Lower lobe of right lung (tissue), 2 donors: ENCODE measurements around the gene VRK2. TPM values are rescaled to one million over a fixed set of nuclear protein-coding genes. Genes with fewer than 3 reads are reported as not detected.

ENCODE experiments used
- ATAC-seq, 2 donors: fragments of 200-7000 bp; cut with Tn5 transposase; one replicate each; pipeline ENCODE4 v1.9.1; 2020 to 2022; ENCODE audit warnings: mild to moderate bottlenecking in 2 of 2, moderate library complexity in 2 of 2
- DNase-seq: peaks from one replicate; pipeline ENCODE4 v3.0.0-alpha.2; 2020
- H3K27ac ChIP-seq: fragments of 200-600 bp; one replicate; pipeline ENCODE4 v1.8.0; 2022
- H3K27me3 ChIP-seq: fragments of 200-600 bp; one replicate; pipeline ENCODE4 v1.8.0; 2022; ENCODE audit warnings: low read depth
- H3K36me3 ChIP-seq: fragments of 200-600 bp; one replicate; pipeline ENCODE4 v1.8.0; 2022; ENCODE audit warnings: mild to moderate bottlenecking
- H3K4me1 ChIP-seq: fragments of 200-600 bp; one replicate; pipeline ENCODE4 v1.8.0; 2022
- H3K4me3 ChIP-seq: fragments of 200-600 bp; one replicate; pipeline ENCODE4 v1.8.0; 2022; ENCODE audit warnings: mild to moderate bottlenecking
- H3K9me3 ChIP-seq: fragments of 200-600 bp; one replicate; pipeline ENCODE4 v1.8.0; 2022
- intact Hi-C: fragments of 100-400 bp; cut with DNase I; formaldehyde crosslinking; loops from one replicate; pipeline ENCODE4 v1.11.0; 2022
- total RNA-seq: library from RNA; stranded (reverse); fragmentation: NEBNext Ultra II Directional; extraction: Animal tissue kit (Norgen Biotek cat#: 25700); gene quantifications from one replicate; pipeline ENCODE4 v1.2.1, GENCODE V29; 2021
- TF ChIP-seq, protein P1 (sequence below): fragments of 200-600 bp; IDR thresholded peaks from one replicate; pipeline ENCODE4 v1.8.0; 2022; ENCODE audit warnings: antibody characterized with exemption, mild to moderate bottlenecking
- donor health status: DM: no; HTN: yes; CAD: no; lungs with severe emphysema.

Gene VRK2
- total RNA-seq, 1 donor from 2014 or later, result 25.7 TPM

DNA sequence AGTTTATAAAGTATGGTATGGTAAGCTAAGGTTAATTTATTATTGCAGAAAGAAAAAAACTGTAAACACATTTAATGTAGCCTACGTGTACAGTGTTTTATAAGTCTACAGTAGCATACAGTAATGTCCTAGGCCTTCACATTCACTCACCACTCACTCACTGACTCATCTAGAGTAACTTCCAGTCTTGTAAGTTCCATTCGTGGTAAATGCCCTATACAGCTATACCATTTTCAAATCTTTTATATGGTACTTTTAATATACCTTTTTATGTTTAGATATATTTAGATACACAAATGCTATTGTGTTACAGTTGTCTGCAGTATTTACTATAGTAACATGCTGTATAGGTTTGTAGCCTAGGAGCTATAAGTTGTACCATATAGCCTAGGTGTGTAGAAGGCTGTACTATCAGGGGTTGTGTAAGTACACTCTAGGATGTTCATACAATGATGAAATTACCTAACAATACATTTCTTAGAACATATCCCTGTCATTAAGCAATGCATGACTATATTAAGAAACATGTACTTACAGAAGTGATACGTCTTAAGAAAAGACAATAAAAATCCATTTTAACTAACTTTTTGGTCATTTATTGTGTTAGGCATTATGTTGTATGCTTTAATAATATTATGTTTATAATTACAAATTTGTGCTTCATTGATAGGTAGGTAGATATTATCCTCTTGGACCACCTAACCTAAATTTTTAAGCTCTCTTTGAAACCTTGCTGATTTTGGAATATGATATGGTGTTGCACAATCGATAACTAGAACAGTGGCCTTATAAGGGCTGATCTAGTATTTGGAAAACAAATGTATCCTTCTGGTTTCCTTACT lies 51.9 kb downstream of the VRK2 start:
- Histone ChIP-seq H3K4me3 (no peak overlapping the region), H3K36me3 (no peaks in the 10 kb centered on the region), H3K4me1 (no peaks in the 10 kb centered on the region), H3K27me3 (no peaks in the 10 kb centered on the region), H3K9me3 (peaks cover 9% of the 10 kb centered on the region), H3K27ac (no peak overlapping the region)
- TF ChIP-seq, protein P1, sequence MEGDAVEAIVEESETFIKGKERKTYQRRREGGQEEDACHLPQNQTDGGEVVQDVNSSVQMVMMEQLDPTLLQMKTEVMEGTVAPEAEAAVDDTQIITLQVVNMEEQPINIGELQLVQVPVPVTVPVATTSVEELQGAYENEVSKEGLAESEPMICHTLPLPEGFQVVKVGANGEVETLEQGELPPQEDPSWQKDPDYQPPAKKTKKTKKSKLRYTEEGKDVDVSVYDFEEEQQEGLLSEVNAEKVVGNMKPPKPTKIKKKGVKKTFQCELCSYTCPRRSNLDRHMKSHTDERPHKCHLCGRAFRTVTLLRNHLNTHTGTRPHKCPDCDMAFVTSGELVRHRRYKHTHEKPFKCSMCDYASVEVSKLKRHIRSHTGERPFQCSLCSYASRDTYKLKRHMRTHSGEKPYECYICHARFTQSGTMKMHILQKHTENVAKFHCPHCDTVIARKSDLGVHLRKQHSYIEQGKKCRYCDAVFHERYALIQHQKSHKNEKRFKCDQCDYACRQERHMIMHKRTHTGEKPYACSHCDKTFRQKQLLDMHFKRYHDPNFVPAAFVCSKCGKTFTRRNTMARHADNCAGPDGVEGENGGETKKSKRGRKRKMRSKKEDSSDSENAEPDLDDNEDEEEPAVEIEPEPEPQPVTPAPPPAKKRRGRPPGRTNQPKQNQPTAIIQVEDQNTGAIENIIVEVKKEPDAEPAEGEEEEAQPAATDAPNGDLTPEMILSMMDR, result no peak
- DNase-seq (no peak), ATAC-seq (peak in 1 of 2 donors; percentile 31)
- intact Hi-C loops, result no loop called here

DNA sequence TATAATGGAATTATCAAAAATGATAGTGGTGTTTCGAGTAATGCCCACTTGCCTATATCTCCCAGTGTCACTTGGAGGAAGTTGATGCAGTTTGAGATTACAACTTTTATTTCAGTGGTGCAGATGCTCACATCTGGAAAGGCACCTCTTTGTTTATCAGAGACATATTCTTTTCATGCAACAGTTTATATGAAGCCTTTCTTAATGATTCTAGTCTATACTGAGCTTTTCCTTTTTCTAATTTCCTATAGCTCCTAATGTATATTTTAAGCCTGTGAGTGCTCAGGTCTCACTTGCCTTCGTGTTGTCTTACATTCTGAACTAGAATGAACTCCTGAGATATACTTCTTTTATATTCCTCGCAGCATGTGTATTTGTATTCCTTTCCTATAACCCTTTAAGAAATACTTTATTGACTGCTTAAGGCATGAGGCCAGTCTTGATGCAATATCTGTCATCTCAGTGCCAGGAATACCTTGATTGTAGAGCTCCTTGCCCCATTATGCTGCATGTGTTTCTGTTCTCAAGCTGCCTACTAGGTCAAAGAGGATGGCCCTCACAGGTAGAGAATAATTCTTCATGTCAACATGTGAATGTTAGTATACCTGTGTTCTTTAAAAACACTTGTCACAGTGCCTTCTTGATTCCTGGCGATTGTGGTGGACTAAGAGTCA lies 52.6 kb downstream of the VRK2 start:
- TF ChIP-seq, protein P1, result no peak
- intact Hi-C loops, result no loop called here
- H3K9me3 ChIP-seq, result peaks cover 9% of the 10 kb centered on the region
- no peak for DNase-seq
- H3K4me3 ChIP-seq, result no peak overlapping the region
- no peaks in the 10 kb centered on the region for H3K4me1 ChIP-seq
- no peak overlapping the region for H3K27ac ChIP-seq
- H3K27me3 ChIP-seq, result no peaks in the 10 kb centered on the region
- no peak for ATAC-seq
- H3K36me3 ChIP-seq, result no peaks in the 10 kb centered on the region

DNA sequence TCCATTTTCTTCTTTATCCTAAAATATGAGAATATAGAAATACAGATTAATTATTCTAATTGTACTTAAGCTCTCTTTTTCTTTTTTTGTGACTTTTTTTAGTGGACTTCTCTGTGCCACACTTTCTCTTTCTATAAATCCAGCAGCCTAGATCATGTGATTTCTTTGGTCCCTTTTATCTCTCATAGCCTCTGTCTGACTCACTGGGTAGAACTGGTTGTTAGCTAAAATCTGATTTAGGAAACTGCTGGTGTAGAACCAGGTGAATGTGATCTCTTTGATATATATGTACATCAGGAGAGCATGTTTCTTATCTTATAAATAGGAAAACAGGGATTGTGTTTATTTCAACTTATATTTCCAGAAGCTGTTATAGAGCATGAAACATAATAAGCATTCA lies 54.9 kb downstream of the VRK2 start:
- intact Hi-C loops, result no loop called here

GRCh38 chr2:58106896-58107295 lies 60.3 kb downstream of the VRK2 start:
- intact Hi-C loops, result no loop called here
- DNase-seq, result no peak
- no peak overlapping the region for H3K4me3 ChIP-seq
- H3K36me3 ChIP-seq, result no peaks in the 10 kb centered on the region
- H3K27ac ChIP-seq, result no peak overlapping the region
- TF ChIP-seq, protein P1, result no peak
- no peaks in the 10 kb centered on the region for H3K27me3 ChIP-seq
- no peak for ATAC-seq
- no peaks in the 10 kb centered on the region for H3K4me1 ChIP-seq
- no peaks in the 10 kb centered on the region for H3K9me3 ChIP-seq

More for the DNA sequence above, 54.9 kb downstream of the VRK2 start:
- Histone ChIP-seq H3K4me1 (no peaks in the 10 kb centered on the region), H3K27ac (no peak overlapping the region), H3K27me3 (no peaks in the 10 kb centered on the region), H3K4me3 (no peak overlapping the region), H3K36me3 (no peaks in the 10 kb centered on the region), H3K9me3 (no peaks in the 10 kb centered on the region)
- DNase-seq, result no peak
- ATAC-seq, result no peak
- TF ChIP-seq, protein P1, result no peak

DNA sequence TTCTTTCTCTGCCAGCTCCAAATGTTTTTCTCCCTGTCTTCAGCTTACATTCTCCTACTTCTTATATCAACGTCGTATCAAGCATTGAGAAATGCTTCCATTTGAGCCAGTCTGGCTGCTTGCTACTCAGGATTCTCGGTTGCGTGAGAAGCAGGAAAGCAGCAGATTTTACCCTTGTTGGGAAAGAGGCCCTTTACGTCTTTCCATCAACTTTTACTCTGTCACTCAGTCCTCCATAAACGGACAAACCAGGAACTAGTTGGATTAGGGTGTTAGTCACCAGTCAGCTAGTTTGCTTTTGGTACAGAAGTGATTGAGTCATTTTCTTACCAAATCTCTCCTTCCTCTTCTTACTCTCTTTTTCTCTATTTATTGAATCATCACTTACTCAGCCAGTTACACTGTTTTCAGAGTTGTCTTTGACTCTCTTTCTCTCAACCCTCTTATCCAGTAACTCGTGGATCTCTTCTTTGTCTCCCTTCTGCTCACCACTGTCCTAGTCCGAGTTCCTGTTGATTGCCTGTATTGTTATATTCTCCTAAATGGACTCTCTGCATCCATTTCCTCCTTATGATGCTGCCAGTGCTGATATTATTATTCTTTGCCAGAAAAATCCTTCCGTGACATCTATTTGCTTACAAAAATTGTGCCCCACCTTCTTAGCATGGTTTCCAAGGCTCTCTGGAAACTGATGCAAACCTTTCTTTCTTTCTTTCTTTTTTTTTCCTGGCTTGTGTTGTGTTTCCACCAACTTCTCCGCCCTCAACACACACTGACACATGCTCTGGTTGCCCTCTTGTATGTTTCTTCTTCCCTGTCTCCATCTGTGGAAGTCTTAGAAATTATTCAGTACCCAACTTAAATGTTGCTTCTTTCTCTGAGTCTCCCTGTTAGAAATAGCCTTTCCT lies 61.5 kb downstream of the VRK2 start:
- Histone ChIP-seq H3K36me3 (no peaks in the 10 kb centered on the region), H3K9me3 (no peaks in the 10 kb centered on the region), H3K4me1 (no peaks in the 10 kb centered on the region), H3K27me3 (no peaks in the 10 kb centered on the region), H3K4me3 (no peak overlapping the region), H3K27ac (peak overlapping the region; percentile 28)
- DNase-seq (no peak), ATAC-seq (peak; percentile 80 to 92)
- TF ChIP-seq, protein P1, result no peak
- intact Hi-C loops, result no loop called here
